ENCODE measurements around the gene OR2W3.
A peak's percentile ranks its signal among the peaks of the same experiment; 100 is the strongest.

The OR2W3 gene

GRCh38 chr1:247895163-247895637 lies at the start of gene OR2W3:
Gene OR2W3, plus strand, starts transcription at chr1:247895587. Its CDS starts 0 bp downstream, at chr1:247895587.
- DNase-seq (ENCODE audit: low read depth), result no peak

- DNase-seq (ENCODE audit: low read depth), result no peak
Measured at GRCh38 chr1:247845693-247846017, 49.7 kb upstream of the OR2W3 start.

GRCh38 chr1:247848346-247848745 lies 47.0 kb upstream of the OR2W3 start:
- no peak for DNase-seq (ENCODE audit: low read depth)

- peak; percentile 26 for DNase-seq (ENCODE audit: low read depth)
Measured at GRCh38 chr1:247849616-247850015, 45.8 kb upstream of the OR2W3 start.

GRCh38 chr1:247854899-247855545 lies 40.4 kb upstream of the OR2W3 start:
- no peak for DNase-seq (ENCODE audit: low read depth)

- DNase-seq (ENCODE audit: low read depth), result no peak
Measured at GRCh38 chr1:247855911-247856310, 39.5 kb upstream of the OR2W3 start.

- DNase-seq (ENCODE audit: low read depth), result no peak
Measured at GRCh38 chr1:247857069-247857984, 38.1 kb upstream of the OR2W3 start, which contains the start of gene TRIM58. Gene TRIM58, plus strand, starts transcription at chr1:247857187. Its CDS starts 60 bp downstream, at chr1:247857247.

GRCh38 chr1:247857985-247858619 lies 37.3 kb upstream of the OR2W3 start:
- no peak for DNase-seq (ENCODE audit: low read depth)

- DNase-seq (ENCODE audit: low read depth), result no peak
Measured at GRCh38 chr1:247862756-247863155, 32.6 kb upstream of the OR2W3 start.

- DNase-seq (ENCODE audit: low read depth), result no peak
Measured at GRCh38 chr1:247864644-247865043, 30.7 kb upstream of the OR2W3 start.

- no peak for DNase-seq (ENCODE audit: low read depth)
Measured at GRCh38 chr1:247865416-247865815, 30.0 kb upstream of the OR2W3 start.

GRCh38 chr1:247883346-247883745 lies 12.0 kb upstream of the OR2W3 start:
- no peak for DNase-seq (ENCODE audit: low read depth)

GRCh38 chr1:247884797-247885413 lies 10.5 kb upstream of the OR2W3 start:
- no peak for DNase-seq (ENCODE audit: low read depth)

GRCh38 chr1:247895976-247896375 lies 589 bp downstream of the OR2W3 start:
- DNase-seq (ENCODE audit: low read depth), result no peak

- no peak for DNase-seq (ENCODE audit: low read depth)
Measured at GRCh38 chr1:247904122-247904521, 8.7 kb downstream of the OR2W3 start.

- DNase-seq (ENCODE audit: low read depth), result no peak
Measured at GRCh38 chr1:247905181-247905580, 9.8 kb downstream of the OR2W3 start.

GRCh38 chr1:247905910-247906503 lies 10.6 kb downstream of the OR2W3 start:
- no peak for DNase-seq (ENCODE audit: low read depth)

- peak; percentile 75 for DNase-seq (ENCODE audit: low read depth)
Measured at GRCh38 chr1:247906504-247907047, 11.2 kb downstream of the OR2W3 start.

- no peak for DNase-seq (ENCODE audit: low read depth)
Measured at GRCh38 chr1:247908766-247909165, 13.4 kb downstream of the OR2W3 start.

- DNase-seq (ENCODE audit: low read depth), result no peak
Measured at GRCh38 chr1:247913786-247914185, 18.4 kb downstream of the OR2W3 start.

GRCh38 chr1:247914941-247915662 lies 19.7 kb downstream of the OR2W3 start:
- no peak for DNase-seq (ENCODE audit: low read depth)
